Spinal cord (tissue), 10 donors: ENCODE results near the gene HMGA1. TPM values are rescaled to one million over a fixed set of nuclear protein-coding genes. Genes with fewer than 3 reads are reported as not detected.

ENCODE experiments used
- DNase-seq, 6 donors: peaks; one replicate each; pipeline versions ENCODE4 v3.0.0 to v3.0.0-alpha.2; 2013 to 2015; ENCODE audit warnings: low spot score in 6 of 6, low read depth in 4 of 6
- H3K27ac ChIP-seq: one replicate; pipeline ENCODE4 v1.5.1; 2013; ENCODE audit warnings: low read depth, low read length, control low read depth
- H3K27me3 ChIP-seq: one replicate; pipeline ENCODE4 v1.6.1; 2013; ENCODE audit warnings: low read length; ENCODE audit not compliant: control insufficient read depth, insufficient read depth
- H3K36me3 ChIP-seq: one replicate; pipeline ENCODE4 v1.6.1; 2013; ENCODE audit warnings: low read length; ENCODE audit not compliant: control insufficient read depth, insufficient read depth
- H3K4me1 ChIP-seq: one replicate; pipeline ENCODE4 v1.6.1; 2013; ENCODE audit warnings: low read length; ENCODE audit not compliant: control insufficient read depth, insufficient read depth
- H3K4me3 ChIP-seq: one replicate; pipeline ENCODE4 v1.5.1; 2013; ENCODE audit warnings: low read depth, low read length, control low read depth
- H3K9me3 ChIP-seq: one replicate; pipeline ENCODE4 v1.6.1; 2013; ENCODE audit warnings: low read length; ENCODE audit not compliant: control insufficient read depth, insufficient read depth
- WGBS: methylation state at CpG from one replicate; pipeline ENCODE4 v1.1.5; 2013; ENCODE audit warnings: missing lambda C conversion rate; ENCODE audit not compliant: insufficient coverage; 5-methylcytosine and 5-hydroxymethylcytosine counted together
- polyA plus RNA-seq, 2 donors: library from polyadenylated mRNA; unstranded; fragments of 120-200 nt; gene quantifications; one replicate each; pipeline ENCODE4 v1.2.1, GENCODE V29; 2013; ENCODE audit not compliant: insufficient read length in 2 of 2
- total RNA-seq, 2 donors: library from RNA; depleted of rRNA in 1 of 2; stranded (reverse); fragments of 120-200 nt in 1 of 2; fragments of >200 nt in 1 of 2; gene quantifications; one replicate each; pipeline versions ENCODE4 v1.2.3 to v1.2.4, GENCODE V29; 2013 to 2014
- donor health status: healthy.

Gene HMGA1
- total and polyA plus RNA-seq, 4 donors = 14.5 to 152 (median 92.6) TPM

DNA sequence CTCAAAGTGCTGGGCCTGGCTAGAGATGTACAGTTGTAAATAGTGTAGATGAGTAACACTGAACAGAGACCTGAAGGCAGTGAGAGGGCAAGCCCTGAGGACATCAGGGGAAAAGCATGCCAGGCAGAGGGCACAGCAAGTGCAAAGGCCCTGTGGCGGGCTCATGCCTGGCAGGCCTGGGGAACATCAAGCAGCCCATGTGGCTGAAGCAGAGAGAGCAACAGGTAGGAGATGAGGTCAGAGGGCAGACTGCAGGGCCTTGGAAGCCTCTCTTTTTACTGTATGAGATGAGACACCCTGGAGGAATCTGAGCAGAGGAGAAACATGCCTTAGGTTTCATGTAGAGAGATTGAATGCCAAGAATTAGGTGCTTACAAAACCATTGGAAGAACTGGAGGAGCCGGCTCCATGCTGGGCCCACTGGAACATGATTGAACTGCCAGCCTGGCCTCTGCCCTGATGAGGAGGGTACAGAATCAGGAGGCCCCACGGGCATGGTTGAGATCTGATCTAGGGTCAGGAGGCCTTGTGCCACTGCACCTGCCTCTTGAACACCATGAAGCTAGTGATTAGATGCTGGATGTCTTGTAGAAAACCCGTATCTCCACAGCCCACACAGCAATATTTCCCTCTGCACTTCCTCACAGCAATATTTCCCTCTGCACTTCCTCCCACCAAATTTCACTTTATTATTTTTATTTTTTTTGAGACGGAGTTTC is 5.9 kb upstream of the HMGA1 start:
- H3K27me3 ChIP-seq = no peaks in the 10 kb centered on the region
- no peak for DNase-seq
- WGBS = 96% methylated on average over 3 of the region's 5 CpGs

DNA sequence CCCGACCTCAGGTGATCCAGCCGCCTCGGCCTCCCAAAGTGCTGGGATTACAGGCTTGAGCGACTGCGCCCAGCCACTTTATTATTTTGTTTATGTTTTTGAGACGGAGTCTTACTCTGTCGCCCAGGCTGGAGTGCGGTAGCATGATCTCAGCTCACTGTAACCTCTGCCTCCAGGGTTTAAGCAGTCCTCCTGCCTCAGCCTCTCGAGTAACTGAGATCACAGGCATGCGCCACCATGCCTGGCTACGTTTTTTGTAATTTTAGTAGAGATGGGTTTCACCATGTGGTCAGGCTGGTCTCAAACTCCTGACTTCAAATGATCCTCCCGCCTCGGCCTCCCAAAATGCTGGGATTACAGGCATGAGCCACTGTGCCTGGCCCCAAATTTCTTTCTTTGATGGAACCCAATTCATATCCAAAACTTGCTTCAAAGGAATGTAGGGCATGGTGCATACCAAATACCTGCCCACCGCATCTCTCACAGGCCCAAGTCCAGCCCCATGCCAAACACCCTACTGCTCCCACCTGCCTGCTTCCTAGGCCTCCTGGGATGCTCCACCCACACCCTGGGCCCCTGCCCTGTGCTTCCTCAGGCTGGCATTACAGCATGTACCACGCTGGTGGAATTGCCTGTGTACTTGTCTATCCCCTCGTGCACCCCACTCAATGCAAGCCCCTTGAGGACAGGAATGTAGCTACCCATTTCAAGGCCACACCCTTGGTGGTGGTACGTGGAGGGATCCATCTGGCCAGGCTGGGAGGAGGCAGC is 4.9 kb upstream of the HMGA1 start:
- WGBS = 96% methylated on average over 9 of the region's 17 CpGs
- no peak overlapping the region for H3K4me3 ChIP-seq
- DNase-seq = no peak
- no peaks in the 10 kb centered on the region for H3K27me3 ChIP-seq
- no peaks in the 10 kb centered on the region for H3K36me3 ChIP-seq
- H3K4me1 ChIP-seq = peaks cover 11% of the 10 kb centered on the region
- H3K9me3 ChIP-seq = no peaks in the 10 kb centered on the region
- H3K27ac ChIP-seq = no peak overlapping the region

More for the DNA sequence above, 5.9 kb upstream of the HMGA1 start:
- no peaks in the 10 kb centered on the region for H3K36me3 ChIP-seq
- H3K4me1 ChIP-seq = peaks cover 4% of the 10 kb centered on the region
- no peak overlapping the region for H3K27ac ChIP-seq
- no peak overlapping the region for H3K4me3 ChIP-seq
- no peaks in the 10 kb centered on the region for H3K9me3 ChIP-seq

DNA sequence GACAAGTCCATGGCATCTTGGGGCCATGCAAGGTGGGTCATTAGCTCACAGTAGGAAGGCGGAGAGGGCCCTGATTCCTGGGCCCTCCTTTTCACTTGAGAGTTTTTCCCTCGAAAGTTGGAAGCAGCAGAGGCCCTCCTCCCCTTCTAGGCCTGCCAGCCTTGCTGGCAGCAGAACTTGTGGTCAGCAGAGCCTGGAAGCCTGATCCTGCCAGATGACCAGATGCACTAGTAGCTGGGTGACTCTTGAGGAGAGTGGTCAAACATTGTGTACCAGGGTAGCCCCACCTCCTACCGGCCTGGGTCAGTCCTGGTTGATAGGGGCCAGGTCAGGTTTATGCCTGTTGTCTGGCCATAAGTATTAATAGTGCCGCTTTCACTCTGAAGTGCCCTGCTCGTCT is 3.8 kb upstream of the HMGA1 start:
- DNase-seq = no peak
- Histone ChIP-seq H3K27me3 (no peaks in the 10 kb centered on the region), H3K4me1 (peaks cover 13% of the 10 kb centered on the region), H3K4me3 (no peak overlapping the region), H3K9me3 (no peaks in the 10 kb centered on the region), H3K27ac (no peak overlapping the region), H3K36me3 (no peaks in the 10 kb centered on the region)
- WGBS = 85% methylated on average over 5 of the region's 5 CpGs

DNA sequence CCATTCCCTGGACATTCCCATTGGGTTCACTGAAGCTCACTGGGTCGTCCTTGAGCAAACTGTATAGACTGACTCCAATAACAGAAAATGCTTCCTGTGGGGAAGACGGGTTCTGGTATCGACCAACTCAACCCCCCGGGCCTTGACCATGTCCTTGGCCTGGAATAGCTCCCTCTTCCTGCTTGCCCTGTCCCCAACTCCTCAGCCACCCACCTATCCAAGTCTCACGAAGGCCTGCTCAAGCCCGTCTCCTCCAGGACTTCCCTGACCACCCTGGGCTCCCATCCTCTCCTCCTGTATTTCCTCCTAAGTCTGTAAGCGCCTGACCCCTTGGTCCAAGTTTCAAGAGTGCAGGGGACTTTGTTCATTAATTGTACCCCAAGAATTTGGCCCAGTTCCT is 2.8 kb upstream of the HMGA1 start:
- no peak for DNase-seq
- peaks cover 22% of the 10 kb centered on the region for H3K4me1 ChIP-seq
- H3K27me3 ChIP-seq = no peaks in the 10 kb centered on the region
- H3K27ac ChIP-seq = no peak overlapping the region
- H3K36me3 ChIP-seq = no peaks in the 10 kb centered on the region
- no peak overlapping the region for H3K4me3 ChIP-seq
- no peaks in the 10 kb centered on the region for H3K9me3 ChIP-seq
- WGBS = 92% methylated on average over 6 of the region's 7 CpGs

DNA sequence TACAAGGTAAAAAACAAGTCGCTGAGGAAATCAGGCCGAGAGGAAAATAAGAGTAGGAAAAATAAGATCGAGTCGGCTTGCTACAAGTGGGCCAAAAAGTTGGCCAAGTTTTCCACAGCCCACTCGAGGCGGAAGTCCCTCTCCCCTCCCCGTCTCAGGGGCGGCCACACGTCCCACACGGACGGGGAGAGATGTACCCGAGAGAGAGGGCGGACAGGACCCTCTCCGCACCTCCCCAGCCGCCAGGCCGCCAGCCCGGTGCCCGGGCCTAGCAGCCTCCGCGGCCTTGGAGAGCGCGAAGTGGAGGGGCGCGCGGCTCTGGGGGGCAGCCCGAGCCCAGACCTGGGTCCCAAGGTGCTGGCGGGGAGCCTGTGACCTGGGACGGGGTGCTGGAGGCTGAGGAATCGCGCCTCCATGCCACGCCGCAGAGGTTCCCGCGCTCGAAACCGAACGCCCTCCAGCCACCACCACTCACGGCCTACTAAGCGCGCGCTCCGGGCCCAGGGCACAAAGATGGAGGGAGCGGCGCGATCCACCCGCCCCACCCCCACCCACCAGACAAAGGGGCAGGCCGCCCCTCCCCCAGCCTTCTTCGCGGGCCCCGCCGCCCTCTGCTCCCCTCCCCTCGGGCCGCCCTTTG is 1.9 kb upstream of the HMGA1 start:
- 56% methylated on average over 25 of the region's 53 CpGs for WGBS
- H3K4me1 ChIP-seq = peaks cover 23% of the 10 kb centered on the region
- H3K27ac ChIP-seq = no peak overlapping the region
- H3K4me3 ChIP-seq = no peak overlapping the region
- H3K9me3 ChIP-seq = no peaks in the 10 kb centered on the region
- H3K36me3 ChIP-seq = no peaks in the 10 kb centered on the region
- no peaks in the 10 kb centered on the region for H3K27me3 ChIP-seq
- no peak for DNase-seq

DNA sequence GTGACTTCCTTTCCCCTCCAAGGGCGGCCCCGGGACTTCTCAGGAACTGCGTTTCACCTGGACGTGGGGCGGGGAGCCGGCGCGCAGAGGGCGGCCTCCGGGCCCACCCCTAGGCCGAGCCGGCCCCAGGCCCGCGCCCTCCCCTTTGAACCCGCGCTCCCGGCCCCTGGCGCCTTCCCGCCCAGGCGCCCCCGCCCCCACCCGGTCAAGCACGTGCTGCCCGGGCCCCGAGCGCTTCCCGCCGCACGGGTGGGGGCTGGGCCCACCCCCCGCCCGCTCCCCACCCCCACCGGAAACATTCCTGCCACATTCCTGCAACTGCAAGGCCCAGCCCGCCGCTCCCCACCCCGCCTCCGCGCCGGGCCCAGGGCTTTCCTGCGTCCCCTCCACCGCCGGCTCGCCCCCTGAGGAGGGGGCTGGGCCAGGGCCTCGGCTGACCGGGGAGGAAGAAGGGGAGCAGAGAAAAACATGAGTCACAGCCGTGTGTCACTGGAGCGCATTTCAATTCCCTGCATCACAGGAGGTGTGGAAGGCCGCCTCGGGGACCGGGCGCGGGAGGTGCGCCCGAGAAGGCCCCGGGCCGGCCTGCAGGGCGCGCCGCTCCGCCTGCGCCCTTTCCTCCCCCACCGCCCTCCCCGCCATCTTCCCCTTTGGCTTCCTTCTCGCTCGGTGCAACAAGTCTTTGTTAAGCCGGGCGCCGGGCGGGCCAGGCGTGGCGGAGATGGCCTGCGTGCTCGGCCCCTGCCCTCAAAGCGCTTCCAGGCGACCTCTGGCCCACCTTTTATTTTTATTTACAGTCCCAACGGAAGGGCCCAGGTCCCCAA is 1.2 kb upstream of the HMGA1 start:
- H3K36me3 ChIP-seq = peaks cover 6% of the 10 kb centered on the region
- DNase-seq = peak in 2 of 6 donors; percentile 21 to 47
- peak overlapping the region; percentile 68 for H3K4me3 ChIP-seq
- WGBS = 14% methylated on average over 57 of the region's 75 CpGs
- H3K9me3 ChIP-seq = no peaks in the 10 kb centered on the region
- H3K4me1 ChIP-seq = peaks cover 30% of the 10 kb centered on the region
- H3K27me3 ChIP-seq = no peaks in the 10 kb centered on the region
- peak overlapping the region; percentile 80 for H3K27ac ChIP-seq

DNA sequence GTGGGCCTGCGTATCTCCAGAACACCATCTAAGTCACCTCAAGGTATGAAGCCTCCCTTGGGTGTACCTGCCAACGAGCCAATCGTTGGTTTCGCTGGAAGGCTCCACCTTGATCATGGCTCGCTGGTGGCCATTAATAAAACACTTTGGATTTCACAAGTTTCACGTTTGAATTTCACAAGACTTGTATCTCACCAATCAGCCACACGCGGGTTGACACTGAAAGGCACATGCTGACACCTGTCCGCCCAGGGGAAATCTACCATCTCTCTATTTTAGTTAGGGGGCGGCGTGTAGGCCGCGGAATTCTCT is 586 bp upstream of the HMGA1 start:
- DNase-seq = peak in 1 of 6 donors; percentile 38
- H3K4me3 ChIP-seq = peak overlapping the region; percentile 68
- WGBS = 14% methylated on average over 6 of the region's 13 CpGs
- no peaks in the 10 kb centered on the region for H3K9me3 ChIP-seq
- H3K27me3 ChIP-seq = no peaks in the 10 kb centered on the region
- H3K27ac ChIP-seq = peak overlapping the region; percentile 80
- peaks cover 12% of the 10 kb centered on the region for H3K36me3 ChIP-seq
- peaks cover 30% of the 10 kb centered on the region for H3K4me1 ChIP-seq

DNA sequence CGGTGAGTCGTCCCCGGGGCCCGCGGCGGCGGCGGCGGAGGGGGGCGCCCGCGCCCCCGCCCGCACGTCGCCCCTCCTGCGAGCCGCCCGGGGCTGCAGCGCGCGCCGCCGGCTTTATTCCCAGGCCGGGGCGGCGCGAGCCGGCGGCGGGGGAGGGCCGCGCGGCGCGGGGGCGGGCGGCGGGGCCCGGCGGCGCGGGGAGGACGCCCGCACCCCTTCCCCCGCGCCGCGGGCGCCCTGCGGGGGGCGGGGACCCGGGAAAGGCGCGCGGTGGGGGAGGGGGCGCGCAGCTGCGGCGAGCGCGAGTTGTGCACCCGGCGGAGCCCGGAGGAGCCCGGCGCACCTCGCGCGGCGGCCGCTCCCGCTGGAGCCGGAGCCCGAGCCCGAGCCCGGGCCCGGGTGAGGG is 646 bp downstream of the HMGA1 start:
- peak overlapping the region; percentile 51 for H3K4me3 ChIP-seq
- no peaks in the 10 kb centered on the region for H3K9me3 ChIP-seq
- H3K27ac ChIP-seq = no peak overlapping the region
- peaks cover 30% of the 10 kb centered on the region for H3K4me1 ChIP-seq
- H3K27me3 ChIP-seq = no peaks in the 10 kb centered on the region
- WGBS = under 1% methylated on average over 69 of the region's 78 CpGs
- peak in 2 of 6 donors; percentile 52 to 64 for DNase-seq
- peaks cover 24% of the 10 kb centered on the region for H3K36me3 ChIP-seq
